GM23248 (cell line): ENCODE results near the gene CRYBB1.

Source experiments
- EZH2 ChIP-seq: fragments of 200-600 bp; sonication (generic); IDR thresholded peaks from 2 replicates; pipeline ENCODE4 v1.6.1; 2018; ENCODE audit warnings: antibody characterized with exemption, mild to moderate bottlenecking; ENCODE audit not compliant: insufficient read depth, poor library complexity, severe bottlenecking
- EZH2phosphoT487 ChIP-seq: fragments of 200-600 bp; sonication (generic); IDR thresholded peaks from 2 replicates; pipeline ENCODE4 v1.6.1; 2018; ENCODE audit warnings: antibody characterized with exemption, moderate library complexity, mild to moderate bottlenecking, low read depth; ENCODE audit not compliant: insufficient read depth

DNA sequence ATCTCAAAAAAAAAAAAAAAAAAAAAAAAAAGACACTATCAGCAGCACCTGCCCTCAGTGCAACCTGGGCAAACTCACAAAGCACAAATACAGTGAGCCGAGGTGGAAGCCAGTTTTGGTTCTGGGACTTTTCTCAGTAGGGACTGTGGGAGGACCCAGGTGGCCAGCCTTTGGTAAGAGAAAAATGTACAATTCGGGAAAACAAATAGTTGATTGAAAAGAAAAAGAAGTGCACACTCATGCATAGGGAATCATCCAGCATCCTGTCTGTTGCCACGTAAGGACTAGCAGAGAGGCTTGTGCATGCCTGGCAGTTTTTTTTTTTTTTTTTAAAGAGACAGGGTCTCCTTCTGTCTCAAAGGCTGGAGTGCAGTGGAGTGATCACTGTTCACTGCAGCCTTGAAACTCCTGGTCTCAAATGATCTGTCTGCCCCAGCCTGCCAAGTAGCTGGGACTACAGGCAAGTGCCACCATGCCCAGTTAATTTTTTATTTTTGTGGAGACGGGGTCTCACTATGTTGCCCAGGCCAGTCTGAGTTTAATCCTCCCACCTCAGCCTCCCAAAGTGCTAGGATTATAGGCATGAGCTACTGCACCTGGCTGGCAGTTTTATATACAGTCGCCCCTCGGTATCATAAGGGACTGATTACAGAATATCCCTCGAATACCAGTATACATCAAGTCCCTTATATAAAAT lies 64.6 kb downstream of the CRYBB1 start:
- TF ChIP-seq EZH2 (no peak), EZH2phosphoT487 (no peak)
